ENCODE data around the gene ANKRD24. TPM values are rescaled to one million over a fixed set of nuclear protein-coding genes. Genes with fewer than 3 reads are reported as not detected.

The ANKRD24 gene
- total and polyA plus RNA-seq, 2 of the 13 experiments (the other 11 are each of a cell fraction or from before 2014, with no cell fraction given), result 0.13 to 0.24 TPM

DNA sequence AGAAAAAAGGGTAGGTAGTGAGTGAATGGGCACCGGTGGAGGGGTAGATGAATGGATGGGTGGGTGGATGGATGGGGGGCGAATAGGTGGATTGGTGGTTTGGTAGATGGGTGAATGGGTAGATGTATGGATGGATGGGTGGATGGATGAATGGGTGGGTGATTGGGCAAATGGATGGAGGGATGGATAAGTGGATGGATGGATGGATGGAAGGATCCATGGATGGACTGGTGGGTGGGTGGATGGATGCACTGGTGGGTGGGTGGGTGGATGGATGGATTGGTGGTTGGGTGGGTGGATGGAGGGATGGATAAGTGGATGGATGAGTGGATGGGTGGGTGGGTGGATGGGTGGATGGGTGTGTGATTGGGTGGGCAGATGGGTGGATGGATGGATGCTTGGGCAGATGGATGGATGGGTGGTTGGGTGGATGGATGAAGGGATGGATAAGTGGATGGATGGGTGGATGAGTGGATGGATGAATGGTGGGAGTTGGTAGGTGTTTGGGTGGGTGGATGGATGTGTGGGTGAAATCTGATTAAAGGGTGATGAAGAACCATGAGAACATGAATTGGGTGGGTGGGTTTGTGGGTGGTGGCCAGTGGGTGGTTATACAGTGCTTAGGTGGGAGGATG lies 2.3 kb downstream of the ANKRD24 start:
- Histone ChIP-seq H3K4me1 (ENCODE audit: insufficient read depth, low read length) (peaks cover 42% of the 10 kb centered on the region), H3K9ac (ENCODE audit: insufficient read depth, low read depth, low read length) (no peak overlapping the region), H3K36me3 (replicated peaks in 1 of 2; ENCODE audit: control insufficient read depth in 1 of 2, insufficient read depth in 2 of 2, low read length in 2 of 2) (no peaks in the 10 kb centered on the region), H4K20me1 (ENCODE audit: insufficient read depth, low read length) (no peaks in the 10 kb centered on the region), H3K27me3 (ENCODE audit: control insufficient read depth in 1 of 2, insufficient read depth in 2 of 2, low read length in 2 of 2) (no peaks in the 10 kb centered on the region; a peak in 1 of 5 replicates), H3K4me3 (replicated peaks in 1 of 3; ENCODE audit: insufficient read depth in 1 of 3, low read depth in 2 of 3, low read length in 3 of 3) (no peak overlapping the region), H3K79me2 (ENCODE audit: insufficient read depth, low read length) (no peaks in the 10 kb centered on the region), H3K4me2 (ENCODE audit: low read depth, low read length) (no peak overlapping the region), H3K27ac (ENCODE audit: extremely low read length, insufficient read depth, low read length) (no peak overlapping the region), H3K9me3 (ENCODE audit: low read length) (no peaks in the 10 kb centered on the region), H2AFZ (ENCODE audit: low read length) (no peak overlapping the region)
- ChIA-PET POLR2A (no interaction called here), CTCF (ENCODE audit: low intra/inter-chr PET ratio, low total read pairs) (no interaction called here)
- FAIRE-seq, result no peak
- DNase-seq (ENCODE audit: low spot score), result no peak
- no TSS peak for BruUV-seq (replicated peaks)
- ATAC-seq, result no peak
- TF ChIP-seq ZFP62 (CRISPR knock-in tag; IDR thresholded peaks at IDR 0.05) (no peak), ZNF331 (CRISPR knock-in tag; IDR thresholded peaks at IDR 0.05) (no peak), NFKB2 (CRISPR knock-in tag; IDR thresholded peaks at IDR 0.05; ENCODE audit: borderline replicate concordance) (no peak), MNT (IDR thresholded peaks at IDR 0.05) (no peak), RAD21 (CRISPR knock-in tag; IDR thresholded peaks at IDR 0.05) (no peak)
- in situ Hi-C loops (cut with HindIII; ENCODE audit: extremely low pct_ligation_motif_present, low pct_unique_long_range_greater_than_20kb), result no loop called here
- intact Hi-C loops (cut with micrococcal nuclease; ENCODE audit: unreplicated experiment), result loop anchor here (5.0 kb wide), 1 partner anchor 43 kb away; no protein-coding TSS in a partner anchor
- WGBS (ENCODE audit: low lambda C conversion rate), result 72% methylated on average over 2 of the region's 2 CpGs

DNA sequence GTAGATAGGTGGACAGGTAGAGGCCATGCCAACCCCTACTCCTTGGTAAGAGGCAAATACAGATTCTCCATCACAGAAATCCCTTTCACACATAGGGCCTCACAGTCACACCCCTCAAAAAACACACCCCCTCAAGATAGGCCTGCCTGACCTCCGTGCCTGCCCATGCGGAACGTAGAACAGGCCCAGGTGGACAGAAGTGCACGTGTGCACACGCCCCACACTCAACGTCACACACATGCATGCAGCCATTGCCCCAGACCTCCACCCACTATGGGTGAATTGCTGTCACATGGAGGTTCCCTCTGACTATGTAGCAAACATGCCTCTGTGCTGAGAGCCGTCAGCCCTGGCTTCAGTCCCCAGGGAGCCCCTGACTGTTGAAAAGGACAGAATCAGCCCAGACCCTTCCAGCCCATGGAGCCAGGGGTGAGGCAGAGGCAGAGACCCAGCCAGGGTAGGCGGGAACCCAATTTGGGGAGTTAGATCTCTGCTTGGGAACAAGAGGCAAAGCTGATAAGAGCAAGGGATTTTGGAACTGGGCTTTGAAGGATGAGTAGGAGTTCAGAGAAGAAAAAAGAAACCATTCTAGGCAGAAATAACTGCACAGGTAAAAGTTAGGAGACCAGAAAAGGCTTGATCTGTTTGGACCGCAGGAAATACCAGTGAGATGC lies 3.1 kb downstream of the ANKRD24 start:
- Histone ChIP-seq H3K4me3 (replicated peaks in 1 of 3; ENCODE audit: insufficient read depth in 1 of 3, low read depth in 2 of 3, low read length in 3 of 3) (no peak overlapping the region), H3K4me1 (ENCODE audit: insufficient read depth, low read length) (peaks cover 37% of the 10 kb centered on the region), H3K79me2 (ENCODE audit: insufficient read depth, low read length) (no peaks in the 10 kb centered on the region), H3K9ac (ENCODE audit: insufficient read depth, low read depth, low read length) (no peak overlapping the region), H3K4me2 (ENCODE audit: low read depth, low read length) (no peak overlapping the region), H4K20me1 (ENCODE audit: insufficient read depth, low read length) (no peaks in the 10 kb centered on the region), H2AFZ (ENCODE audit: low read length) (no peak overlapping the region), H3K9me3 (ENCODE audit: low read length) (no peaks in the 10 kb centered on the region), H3K27me3 (ENCODE audit: control insufficient read depth in 1 of 2, insufficient read depth in 2 of 2, low read length in 2 of 2) (no peaks in the 10 kb centered on the region; a peak in 1 of 5 replicates), H3K36me3 (replicated peaks in 1 of 2; ENCODE audit: control insufficient read depth in 1 of 2, insufficient read depth in 2 of 2, low read length in 2 of 2) (no peaks in the 10 kb centered on the region), H3K27ac (ENCODE audit: extremely low read length, insufficient read depth, low read length) (no peak overlapping the region)
- intact Hi-C loops (cut with micrococcal nuclease; ENCODE audit: unreplicated experiment) (loop anchor here (5.0 kb wide), 1 partner anchor 43 kb away; no protein-coding TSS in a partner anchor), in situ Hi-C loops (cut with HindIII; ENCODE audit: extremely low pct_ligation_motif_present, low pct_unique_long_range_greater_than_20kb) (no loop called here)
- DNase-seq (ENCODE audit: low spot score) (no peak), FAIRE-seq (no peak), ATAC-seq (no peak)
- ChIA-PET CTCF (ENCODE audit: low intra/inter-chr PET ratio, low total read pairs) (interaction anchor here (1.2 to 2.3 kb wide), 4 partner anchors 14 to 45 kb away, joined by 3 to 15 read pairs (median 6); no protein-coding TSS in a partner anchor), POLR2A (no interaction called here)
- WGBS (ENCODE audit: low lambda C conversion rate), result 29% methylated on average over 6 of the region's 9 CpGs
- BruUV-seq (replicated peaks), result no TSS peak
- TF ChIP-seq NCOA1 (CRISPR knock-in tag; IDR thresholded peaks at IDR 0.05) (no peak), YEATS2 (CRISPR knock-in tag; IDR thresholded peaks at IDR 0.05; ENCODE audit: borderline replicate concordance) (no peak), SMARCE1 (IDR thresholded peaks at IDR 0.05; ENCODE audit: borderline replicate concordance) (no peak), FIP1L1 (IDR thresholded peaks at IDR 0.05; ENCODE audit: borderline replicate concordance, insufficient read depth, low read depth, low read length) (no peak), POLR2G (IDR thresholded peaks at IDR 0.05; ENCODE audit: low read depth, low read length) (no peak), ZNF678 (CRISPR knock-in tag; IDR thresholded peaks at IDR 0.05) (no peak), RFXAP (CRISPR knock-in tag; IDR thresholded peaks at IDR 0.05; ENCODE audit: borderline replicate concordance) (no peak), PPARG (CRISPR knock-in tag; conservative IDR thresholded peaks at IDR 0.05) (no peak), TARDBP (CRISPR knock-in tag; IDR thresholded peaks at IDR 0.05) (no peak), WIZ (CRISPR knock-in tag; IDR thresholded peaks at IDR 0.05) (no peak), SOX13 (IDR thresholded peaks at IDR 0.05) (no peak), SOX13 (CRISPR knock-in tag; conservative IDR thresholded peaks at IDR 0.05 in 1 of 2, IDR thresholded peaks at IDR 0.05 in 1 of 2) (no peak)
- TF ChIP-seq, protein P1, sequence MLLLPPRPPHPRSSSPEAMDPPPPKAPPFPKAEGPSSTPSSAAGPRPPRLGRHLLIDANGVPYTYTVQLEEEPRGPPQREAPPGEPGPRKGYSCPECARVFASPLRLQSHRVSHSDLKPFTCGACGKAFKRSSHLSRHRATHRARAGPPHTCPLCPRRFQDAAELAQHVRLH (CRISPR knock-in tag; IDR thresholded peaks at IDR 0.05; ENCODE audit: borderline replicate concordance, low read depth), result no peak
